Panc1 (cell line): Measurements from ENCODE around the gene WDR5.

Experiments used
- POLR2AphosphoS5 ChIP-seq: IDR thresholded peaks from 2 replicates; pipeline ENCODE4 v1.6.1; 2012; ENCODE audit warnings: mild to moderate bottlenecking, low read depth, low read length, moderate library complexity
- TF ChIP-seq, protein P1 (sequence below): fragments of 450-650 bp; IDR thresholded peaks from 2 replicates; pipeline ENCODE4 v1.5.1; 2017; ENCODE audit warnings: mild to moderate bottlenecking
- TF ChIP-seq, protein P2 (sequence below), 2 experiments: IDR thresholded peaks; 2 replicates each; pipeline ENCODE4 v1.6.1; 2011 to 2012; ENCODE audit warnings: low read depth in 2 of 2, control low read depth in 1 of 2, low read length in 1 of 2, mild to moderate bottlenecking in 1 of 2, moderate library complexity in 1 of 2; ENCODE audit not compliant: insufficient read depth in 1 of 2

GRCh38 chr9:134172198-134173126 lies 36.6 kb downstream of the WDR5 start:
- TF ChIP-seq, protein P1, sequence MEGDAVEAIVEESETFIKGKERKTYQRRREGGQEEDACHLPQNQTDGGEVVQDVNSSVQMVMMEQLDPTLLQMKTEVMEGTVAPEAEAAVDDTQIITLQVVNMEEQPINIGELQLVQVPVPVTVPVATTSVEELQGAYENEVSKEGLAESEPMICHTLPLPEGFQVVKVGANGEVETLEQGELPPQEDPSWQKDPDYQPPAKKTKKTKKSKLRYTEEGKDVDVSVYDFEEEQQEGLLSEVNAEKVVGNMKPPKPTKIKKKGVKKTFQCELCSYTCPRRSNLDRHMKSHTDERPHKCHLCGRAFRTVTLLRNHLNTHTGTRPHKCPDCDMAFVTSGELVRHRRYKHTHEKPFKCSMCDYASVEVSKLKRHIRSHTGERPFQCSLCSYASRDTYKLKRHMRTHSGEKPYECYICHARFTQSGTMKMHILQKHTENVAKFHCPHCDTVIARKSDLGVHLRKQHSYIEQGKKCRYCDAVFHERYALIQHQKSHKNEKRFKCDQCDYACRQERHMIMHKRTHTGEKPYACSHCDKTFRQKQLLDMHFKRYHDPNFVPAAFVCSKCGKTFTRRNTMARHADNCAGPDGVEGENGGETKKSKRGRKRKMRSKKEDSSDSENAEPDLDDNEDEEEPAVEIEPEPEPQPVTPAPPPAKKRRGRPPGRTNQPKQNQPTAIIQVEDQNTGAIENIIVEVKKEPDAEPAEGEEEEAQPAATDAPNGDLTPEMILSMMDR, result no peak
- no peak for TF ChIP-seq POLR2AphosphoS5
- TF ChIP-seq, protein P2, sequence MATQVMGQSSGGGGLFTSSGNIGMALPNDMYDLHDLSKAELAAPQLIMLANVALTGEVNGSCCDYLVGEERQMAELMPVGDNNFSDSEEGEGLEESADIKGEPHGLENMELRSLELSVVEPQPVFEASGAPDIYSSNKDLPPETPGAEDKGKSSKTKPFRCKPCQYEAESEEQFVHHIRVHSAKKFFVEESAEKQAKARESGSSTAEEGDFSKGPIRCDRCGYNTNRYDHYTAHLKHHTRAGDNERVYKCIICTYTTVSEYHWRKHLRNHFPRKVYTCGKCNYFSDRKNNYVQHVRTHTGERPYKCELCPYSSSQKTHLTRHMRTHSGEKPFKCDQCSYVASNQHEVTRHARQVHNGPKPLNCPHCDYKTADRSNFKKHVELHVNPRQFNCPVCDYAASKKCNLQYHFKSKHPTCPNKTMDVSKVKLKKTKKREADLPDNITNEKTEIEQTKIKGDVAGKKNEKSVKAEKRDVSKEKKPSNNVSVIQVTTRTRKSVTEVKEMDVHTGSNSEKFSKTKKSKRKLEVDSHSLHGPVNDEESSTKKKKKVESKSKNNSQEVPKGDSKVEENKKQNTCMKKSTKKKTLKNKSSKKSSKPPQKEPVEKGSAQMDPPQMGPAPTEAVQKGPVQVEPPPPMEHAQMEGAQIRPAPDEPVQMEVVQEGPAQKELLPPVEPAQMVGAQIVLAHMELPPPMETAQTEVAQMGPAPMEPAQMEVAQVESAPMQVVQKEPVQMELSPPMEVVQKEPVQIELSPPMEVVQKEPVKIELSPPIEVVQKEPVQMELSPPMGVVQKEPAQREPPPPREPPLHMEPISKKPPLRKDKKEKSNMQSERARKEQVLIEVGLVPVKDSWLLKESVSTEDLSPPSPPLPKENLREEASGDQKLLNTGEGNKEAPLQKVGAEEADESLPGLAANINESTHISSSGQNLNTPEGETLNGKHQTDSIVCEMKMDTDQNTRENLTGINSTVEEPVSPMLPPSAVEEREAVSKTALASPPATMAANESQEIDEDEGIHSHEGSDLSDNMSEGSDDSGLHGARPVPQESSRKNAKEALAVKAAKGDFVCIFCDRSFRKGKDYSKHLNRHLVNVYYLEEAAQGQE (IDR thresholded peaks at IDR 0.05; ENCODE audit: insufficient read depth in 1 of 2, low read depth in 2 of 2, low read length in 1 of 2), result no peak
